NCI-H2196 treated with DMSO at 0.1 percent for 48 hours (cell line): ENCODE results near the gene PGAM1.
A peak's percentile ranks its signal among the peaks of the same experiment; 100 is the strongest.
"Not testable (repeated sequence)": the region's sequence is repeated elsewhere in the genome, so short reads cannot be mapped to it uniquely, and the experiment has no call there.

ENCODE experiments used
- DNase-seq: peaks from one replicate; lab custom pipeline; 2025; ENCODE audit not compliant: unreplicated experiment; lab: John Stamatoyannopoulos, UW

PGAM1 gene

GRCh38 chr10:97425964-97426775 is at the start of gene PGAM1:
PGAM1 (plus strand) TSS chr10:97426191; CDS start chr10:97426308, 117 bp downstream.
- DNase-seq: peak; percentile 75

GRCh38 chr10:97376413-97376812 is 49.6 kb upstream of the PGAM1 start:
- no peak for DNase-seq

- DNase-seq: no peak
Measured at GRCh38 chr10:97378933-97379921, 46.8 kb upstream of the PGAM1 start.

- DNase-seq: no peak
Measured at GRCh38 chr10:97380516-97380915, 45.5 kb upstream of the PGAM1 start.

- DNase-seq: no peak
Measured at GRCh38 chr10:97381626-97382025, 44.4 kb upstream of the PGAM1 start.

- DNase-seq: no peak
Measured at GRCh38 chr10:97383159-97383558, 42.8 kb upstream of the PGAM1 start.

- no peak for DNase-seq
Measured at GRCh38 chr10:97384156-97384555, 41.8 kb upstream of the PGAM1 start.

GRCh38 chr10:97384641-97385040 is 41.4 kb upstream of the PGAM1 start:
- no peak for DNase-seq

GRCh38 chr10:97385565-97385964 is 40.4 kb upstream of the PGAM1 start:
- no peak for DNase-seq

- DNase-seq: no peak
Measured at GRCh38 chr10:97388152-97388551, 37.8 kb upstream of the PGAM1 start.

- DNase-seq: no peak
Measured at GRCh38 chr10:97390091-97390490, 35.9 kb upstream of the PGAM1 start.

GRCh38 chr10:97393034-97393573 is 32.9 kb upstream of the PGAM1 start:
- DNase-seq: no peak

- DNase-seq: no peak
Measured at GRCh38 chr10:97396056-97396455, 29.9 kb upstream of the PGAM1 start.

- no peak for DNase-seq
Measured at GRCh38 chr10:97399843-97400545, 26.0 kb upstream of the PGAM1 start.

- peak; percentile 78 for DNase-seq
Measured at GRCh38 chr10:97400665-97401454, 25.1 kb upstream of the PGAM1 start, which contains the start of gene RRP12. RRP12 (minus strand) TSS chr10:97401340; CDS start chr10:97401231, 109 bp downstream.

- no peak for DNase-seq
Measured at GRCh38 chr10:97401455-97401919, 24.5 kb upstream of the PGAM1 start.

GRCh38 chr10:97404044-97404443 is 21.9 kb upstream of the PGAM1 start:
- DNase-seq: no peak

- DNase-seq: no peak
Measured at GRCh38 chr10:97406064-97406463, 19.9 kb upstream of the PGAM1 start.

GRCh38 chr10:97406483-97406882 is 19.5 kb upstream of the PGAM1 start:
- DNase-seq: not testable (repeated sequence)
